GM19035 (cell line): ENCODE data around the gene HOXA1.

ENCODE experiments used
- ATAC-seq: cut with Tn5 transposase; IDR thresholded peaks from one replicate; pipeline ENCODE4 v1.9.1; 2021; ENCODE audit not compliant: unreplicated experiment

HOXA1 gene

DNA sequence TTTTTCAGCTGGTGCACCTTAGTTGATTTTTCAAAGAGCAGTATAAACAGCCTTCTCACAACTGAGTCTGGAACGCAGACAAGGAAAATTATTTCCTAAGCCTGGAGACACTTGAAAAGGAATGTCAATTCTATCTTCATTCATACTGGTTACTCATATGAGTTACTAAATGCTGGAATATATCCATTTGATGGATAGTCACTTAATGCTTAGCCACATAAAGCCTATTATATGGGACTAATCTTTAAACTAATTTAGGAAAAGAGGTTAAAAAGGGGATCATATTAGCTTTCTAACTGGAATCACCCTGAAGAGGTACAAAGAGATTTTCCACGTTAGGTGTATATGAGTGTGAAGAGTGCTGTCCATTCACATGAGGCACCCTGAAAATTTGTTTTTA, 36.4 kb upstream of the HOXA1 start:
- ATAC-seq, result no peak

GRCh38 chr7:27131390-27131819, 35.6 kb upstream of the HOXA1 start:
- no peak for ATAC-seq

DNA sequence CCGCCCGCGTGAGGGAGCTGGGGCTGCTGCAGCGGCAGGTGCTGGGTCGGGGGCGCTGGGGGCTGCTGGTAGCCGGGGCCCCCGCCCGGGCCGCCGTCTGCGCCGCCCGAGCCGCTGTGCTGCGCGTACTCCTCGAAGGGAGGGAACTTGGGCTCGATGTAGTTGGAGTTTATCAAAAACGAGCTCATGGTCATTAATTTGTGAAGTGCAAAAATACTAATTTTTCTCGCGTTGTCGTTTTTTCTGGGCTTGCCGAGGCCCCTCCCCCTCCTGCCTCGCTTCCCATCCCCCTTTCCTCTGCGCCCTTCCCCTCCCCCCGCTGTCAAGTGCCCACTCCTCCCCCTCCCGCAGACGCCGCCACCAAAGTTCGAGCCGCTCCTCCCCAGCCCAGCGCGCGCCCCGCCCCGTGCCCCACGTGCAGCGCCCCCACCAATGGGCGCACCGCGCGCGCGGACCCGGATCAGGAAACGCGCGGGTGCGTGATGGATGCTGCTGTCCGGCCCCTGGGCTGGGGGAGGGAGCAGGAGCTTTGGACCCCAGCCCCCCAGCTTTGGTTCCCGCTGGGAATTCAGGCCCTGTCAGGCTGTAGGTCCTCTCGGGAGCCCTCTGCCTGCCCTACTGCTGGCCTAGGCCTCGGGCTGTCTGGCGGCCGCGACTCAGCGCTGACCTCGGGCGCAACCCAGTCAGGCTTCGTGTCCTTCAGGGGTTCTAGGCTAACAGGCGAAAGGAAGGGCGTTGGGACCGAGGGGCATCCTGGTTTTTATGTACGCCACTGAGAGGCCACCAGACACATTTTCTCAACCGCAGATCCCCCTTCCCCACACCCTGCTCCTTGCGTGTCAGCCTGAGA, 35.0 kb upstream of the HOXA1 start, which contains the start of gene HOXA4:
TSS of gene HOXA4 (minus strand) at position 218 of the 850 bp plus-strand sequence. CDS start at position 194, 24 bp downstream.
- no peak for ATAC-seq

- no peak for ATAC-seq
Measured at GRCh38 chr7:27129729-27130539, 34.1 kb upstream of the HOXA1 start.

DNA sequence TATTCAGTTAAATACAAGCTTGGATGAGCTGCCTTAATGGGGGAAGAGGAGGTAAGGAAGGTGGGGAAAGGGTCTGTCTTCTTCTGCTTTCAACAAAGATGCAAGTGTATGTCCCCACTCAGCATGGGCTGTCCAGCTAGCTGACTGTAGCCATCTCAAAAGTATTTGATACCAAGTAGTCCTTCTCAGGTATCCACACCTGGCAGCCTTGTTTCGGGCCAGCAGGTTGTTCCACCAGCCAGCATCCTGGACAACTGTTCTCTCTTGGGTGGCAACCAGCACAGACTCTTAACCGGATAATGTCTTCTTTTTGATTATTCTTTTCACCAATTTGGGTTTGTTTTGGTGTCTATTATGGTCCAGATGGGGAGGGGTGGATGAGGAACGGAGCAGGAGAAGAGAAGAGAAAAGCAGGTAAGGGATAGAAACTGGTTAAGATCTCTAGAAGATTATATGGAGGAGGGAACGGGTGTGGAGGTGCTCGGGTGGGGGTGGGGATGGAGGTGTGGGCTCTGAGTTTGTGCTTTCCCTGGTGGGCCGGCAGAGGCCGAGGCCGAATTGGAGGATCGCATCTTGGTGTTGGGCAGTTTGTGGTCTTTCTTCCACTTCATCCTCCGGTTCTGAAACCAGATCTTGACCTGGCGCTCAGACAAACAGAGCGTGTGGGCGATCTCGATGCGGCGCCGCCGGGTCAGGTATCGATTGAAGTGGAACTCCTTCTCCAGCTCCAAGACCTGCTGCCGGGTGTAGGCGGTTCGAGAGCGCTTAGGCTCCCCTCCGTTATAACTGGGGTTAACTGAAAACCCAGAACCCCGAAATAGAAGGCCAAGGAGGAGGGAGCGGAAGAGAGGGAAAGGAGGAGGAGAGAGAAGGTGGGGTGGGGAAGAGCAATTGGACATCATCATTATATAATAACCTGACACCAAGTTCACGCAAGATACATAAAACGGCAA, 33.3 kb upstream of the HOXA1 start:
- no peak for ATAC-seq

DNA sequence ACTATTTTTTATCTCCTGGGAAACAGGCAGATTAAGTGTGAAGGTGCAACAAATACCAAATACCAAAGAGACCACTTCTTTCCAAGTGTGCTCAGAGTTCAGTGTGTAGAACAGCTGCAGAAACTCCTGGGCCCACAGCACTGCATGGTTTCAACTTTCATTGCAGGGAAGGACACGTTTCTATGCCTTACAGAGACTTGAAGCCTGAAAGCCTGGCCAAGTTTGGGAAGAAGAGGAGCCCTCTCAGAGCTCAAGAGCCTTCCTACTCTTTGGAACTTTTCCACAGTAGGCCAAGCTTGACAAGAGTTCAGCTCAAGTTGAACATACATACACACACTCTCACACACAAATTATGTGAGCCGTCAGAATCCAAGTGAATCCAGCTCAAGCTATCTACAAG, 32.2 kb upstream of the HOXA1 start:
- no peak for ATAC-seq

DNA sequence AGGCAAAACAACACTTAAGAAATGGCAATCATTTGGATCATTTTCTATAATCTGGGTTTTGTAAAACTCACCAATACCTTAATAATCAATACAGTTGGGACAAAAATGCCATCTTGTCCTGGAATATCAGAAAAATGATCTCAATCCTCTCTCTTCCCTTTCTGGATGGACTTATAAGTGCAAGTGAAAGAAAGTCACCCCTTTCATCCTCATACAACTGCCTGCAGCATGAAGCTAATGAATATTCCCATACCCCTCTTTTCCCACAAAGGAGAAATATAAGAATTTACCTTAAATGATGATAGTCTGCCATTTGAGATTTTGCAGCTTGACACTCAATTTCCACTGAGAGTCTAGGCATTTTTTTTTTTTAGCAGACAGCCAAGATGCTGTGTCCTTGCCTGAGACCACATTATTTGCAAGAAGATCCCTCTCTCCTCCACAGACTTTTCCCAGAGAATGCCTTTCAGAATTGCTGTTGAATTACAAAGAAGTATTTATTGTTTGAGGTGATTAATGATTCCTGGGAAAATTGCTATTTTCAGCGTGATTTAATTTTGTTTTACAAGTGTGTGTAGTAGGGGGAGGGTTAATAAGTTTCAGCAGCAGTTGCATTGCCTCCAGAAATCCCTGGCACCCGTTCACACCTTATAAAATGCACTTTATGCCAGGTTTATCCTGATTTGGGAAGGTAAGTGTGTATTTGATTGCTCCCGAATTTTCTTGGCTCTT, 31.0 kb upstream of the HOXA1 start:
- ATAC-seq, result no peak

- no peak for ATAC-seq
Measured at GRCh38 chr7:27125986-27126394, 30.2 kb upstream of the HOXA1 start.

- ATAC-seq, result no peak
Measured at GRCh38 chr7:27124902-27125689, 29.3 kb upstream of the HOXA1 start.

DNA sequence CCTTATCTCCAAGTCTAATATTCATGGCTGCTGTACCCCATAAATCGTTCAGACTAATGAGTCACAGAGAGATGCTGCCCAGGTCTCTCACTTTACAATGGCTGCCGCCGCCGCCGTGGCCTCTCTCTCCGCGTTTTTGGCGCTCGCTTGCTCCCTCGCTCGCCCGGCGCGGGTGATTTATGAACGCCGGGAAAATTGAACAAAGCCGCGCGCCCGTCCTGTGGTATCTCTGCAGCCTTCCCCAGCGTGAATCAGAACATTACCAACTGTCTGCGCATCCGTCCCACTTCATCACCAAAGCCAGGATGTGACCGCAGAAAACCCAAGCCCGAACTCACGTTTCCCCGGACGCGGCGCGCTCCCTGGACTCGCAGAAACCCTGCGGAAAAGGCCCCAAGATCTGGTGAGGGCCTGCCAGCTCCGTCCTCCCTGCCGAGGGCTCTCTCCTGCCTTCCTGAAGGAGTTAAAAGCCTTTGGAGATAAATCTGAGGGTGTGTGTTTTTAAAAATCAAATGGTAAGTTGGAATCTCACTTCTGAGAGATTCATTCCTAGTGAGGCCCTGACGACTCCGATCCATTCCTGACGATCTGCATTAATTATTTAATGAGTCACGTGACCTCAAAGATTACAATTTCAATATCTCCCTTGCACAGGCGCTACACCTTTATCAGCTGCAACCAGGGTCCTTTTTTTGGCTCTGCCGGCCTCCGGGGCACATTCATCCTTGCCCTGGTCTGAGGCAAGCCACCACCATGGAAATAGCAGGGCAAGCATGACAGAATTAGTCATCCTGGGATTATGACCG, 28.5 kb upstream of the HOXA1 start:
- ATAC-seq, result no peak

- ATAC-seq, result no peak
Measured at GRCh38 chr7:27123477-27124053, 27.8 kb upstream of the HOXA1 start.

- no peak for ATAC-seq
Measured at GRCh38 chr7:27123007-27123476, 27.2 kb upstream of the HOXA1 start.

GRCh38 chr7:27122077-27122910, 26.5 kb upstream of the HOXA1 start:
- no peak for ATAC-seq

DNA sequence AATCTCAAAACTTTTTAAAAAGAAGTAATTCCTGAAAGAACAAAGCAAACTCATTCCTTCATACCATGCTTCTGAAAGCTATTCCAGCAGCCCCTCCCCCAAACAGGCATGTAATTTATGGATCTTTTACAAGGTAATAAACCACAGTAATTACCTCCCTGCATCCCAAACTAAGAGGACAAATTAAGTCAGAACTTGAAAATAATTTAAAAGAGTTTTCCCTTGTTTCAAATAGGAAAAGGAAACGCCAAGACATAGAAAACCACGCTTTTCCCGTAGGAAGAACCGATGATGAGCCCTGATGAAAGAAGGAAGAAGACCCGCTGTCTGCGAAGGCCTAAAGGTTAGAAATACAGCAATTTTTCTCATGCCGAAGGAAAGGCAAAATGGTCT, 25.9 kb upstream of the HOXA1 start:
- ATAC-seq, result no peak

- no peak for ATAC-seq
Measured at GRCh38 chr7:27119412-27119911, 23.7 kb upstream of the HOXA1 start.

DNA sequence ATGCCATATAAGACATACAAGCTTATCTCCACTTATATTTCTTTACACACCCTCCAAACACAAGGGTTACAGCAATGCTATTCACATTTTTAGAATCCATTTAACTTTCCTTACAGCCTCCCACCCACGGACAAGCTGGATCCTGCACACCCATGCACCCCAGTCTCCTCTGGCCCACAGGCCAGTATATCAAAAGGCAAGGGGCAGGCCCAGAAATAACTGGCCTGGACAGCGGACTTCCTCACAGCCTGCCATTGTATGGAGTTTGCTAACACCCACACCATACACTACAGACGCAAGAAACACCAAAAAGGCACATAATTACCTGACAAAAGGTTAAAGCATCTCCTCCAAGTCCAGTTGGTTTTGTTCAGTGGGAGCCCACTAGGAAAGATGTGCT, 22.8 kb upstream of the HOXA1 start:
- ATAC-seq, result no peak

GRCh38 chr7:27117887-27118491, 22.2 kb upstream of the HOXA1 start:
- ATAC-seq, result no peak
